Mucosa of rectum (tissue), 2 donors: ENCODE data around the gene SP3.

ENCODE experiments used
- H3K27ac ChIP-seq, 2 donors: one replicate each; pipeline ENCODE4 v1.7.0; 2013; ENCODE audit warnings: inconsistent platforms in 2 of 2, low read depth in 2 of 2, low read length in 2 of 2
- H3K27me3 ChIP-seq, 2 donors: one replicate each; pipeline ENCODE4 v1.7.0; 2013; ENCODE audit warnings: low read length in 2 of 2; ENCODE audit not compliant: control insufficient read depth in 2 of 2, insufficient read depth in 2 of 2
- H3K36me3 ChIP-seq, 2 donors: one replicate each; pipeline ENCODE4 v1.7.0; 2013; ENCODE audit warnings: low read length in 2 of 2; ENCODE audit not compliant: control insufficient read depth in 2 of 2, insufficient read depth in 2 of 2
- H3K4me1 ChIP-seq, 2 donors: one replicate each; pipeline ENCODE4 v1.7.0; 2013; ENCODE audit warnings: low read length in 2 of 2, mild to moderate bottlenecking in 1 of 2; ENCODE audit not compliant: control insufficient read depth in 2 of 2, insufficient read depth in 2 of 2
- H3K4me3 ChIP-seq, 2 donors: one replicate each; pipeline ENCODE4 v1.7.0; 2013; ENCODE audit warnings: low read length in 2 of 2
- H3K9ac ChIP-seq, 2 donors: one replicate each; pipeline ENCODE4 v1.7.0; 2013; ENCODE audit warnings: low read length in 2 of 2, low read depth in 1 of 2, mild to moderate bottlenecking in 1 of 2
- H3K9me3 ChIP-seq, 2 donors: one replicate each; pipeline ENCODE4 v1.7.0; 2013; ENCODE audit warnings: low read length in 2 of 2; ENCODE audit not compliant: control insufficient read depth in 2 of 2
- donor health status: healthy.
- donor health status: Normal muscosa, but diverticular disease.

The SP3 gene

DNA sequence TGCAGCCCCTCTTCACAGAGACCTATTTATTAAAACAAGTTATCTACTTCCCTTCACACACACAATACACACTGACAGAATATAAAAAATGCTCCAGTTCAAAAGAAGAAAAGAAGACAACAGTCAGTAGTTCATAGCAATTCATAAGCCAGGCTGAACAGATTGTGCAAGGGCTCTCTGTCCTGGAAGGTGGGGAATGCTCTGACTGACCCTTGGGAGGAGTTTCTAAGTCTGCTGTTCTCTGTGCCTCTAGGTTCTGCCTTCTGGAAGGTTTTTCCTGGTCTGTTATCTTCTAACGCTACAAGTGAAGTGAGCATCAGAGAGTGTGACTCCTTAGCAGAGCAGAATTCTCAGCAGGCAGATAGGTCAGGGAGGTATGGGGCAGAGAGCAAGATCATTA lies 35.7 kb downstream of the SP3 start:
- no peak overlapping the region for H3K9ac ChIP-seq
- no peaks in the 10 kb centered on the region for H3K9me3 ChIP-seq
- peaks cover 0 to 3% of the 10 kb centered on the region in 2 donors for H3K4me1 ChIP-seq
- H3K27me3 ChIP-seq: no peaks in the 10 kb centered on the region
- H3K4me3 ChIP-seq: no peak overlapping the region
- no peak overlapping the region for H3K27ac ChIP-seq
- H3K36me3 ChIP-seq: peaks cover 0 to 5% of the 10 kb centered on the region in 2 donors

GRCh38 chr2:173926875-173927274 lies 38.3 kb downstream of the SP3 start:
- H3K36me3 ChIP-seq: peaks cover 0 to 2% of the 10 kb centered on the region in 2 donors
- H3K9me3 ChIP-seq: no peaks in the 10 kb centered on the region
- no peak overlapping the region for H3K4me3 ChIP-seq
- H3K9ac ChIP-seq: no peak overlapping the region
- H3K27me3 ChIP-seq: no peaks in the 10 kb centered on the region
- no peak overlapping the region for H3K27ac ChIP-seq
- peaks cover 0 to 3% of the 10 kb centered on the region in 2 donors for H3K4me1 ChIP-seq

- Histone ChIP-seq H3K27ac (no peak overlapping the region), H3K9ac (no peak overlapping the region), H3K4me3 (no peak overlapping the region), H3K36me3 (no peaks in the 10 kb centered on the region), H3K27me3 (no peaks in the 10 kb centered on the region), H3K9me3 (no peaks in the 10 kb centered on the region), H3K4me1 (peaks cover 0 to 3% of the 10 kb centered on the region in 2 donors)
These were observed 40.9 kb downstream of the SP3 start for GRCh38 chr2:173924285-173924684.

- Histone ChIP-seq H3K9ac (no peak overlapping the region), H3K27ac (no peak overlapping the region), H3K4me1 (peaks cover 0 to 3% of the 10 kb centered on the region in 2 donors), H3K27me3 (no peaks in the 10 kb centered on the region), H3K36me3 (peaks cover 8 to 12% of the 10 kb centered on the region in 2 donors), H3K4me3 (no peak overlapping the region), H3K9me3 (no peaks in the 10 kb centered on the region)
These were observed 42.4 kb downstream of the SP3 start for GRCh38 chr2:173922760-173923159.

GRCh38 chr2:173922068-173922467 lies 43.1 kb downstream of the SP3 start:
- Histone ChIP-seq H3K27me3 (no peaks in the 10 kb centered on the region), H3K27ac (no peak overlapping the region), H3K9ac (no peak overlapping the region), H3K9me3 (no peaks in the 10 kb centered on the region), H3K4me3 (no peak overlapping the region), H3K4me1 (peaks cover 0 to 3% of the 10 kb centered on the region in 2 donors), H3K36me3 (peaks cover 11 to 17% of the 10 kb centered on the region in 2 donors)

DNA sequence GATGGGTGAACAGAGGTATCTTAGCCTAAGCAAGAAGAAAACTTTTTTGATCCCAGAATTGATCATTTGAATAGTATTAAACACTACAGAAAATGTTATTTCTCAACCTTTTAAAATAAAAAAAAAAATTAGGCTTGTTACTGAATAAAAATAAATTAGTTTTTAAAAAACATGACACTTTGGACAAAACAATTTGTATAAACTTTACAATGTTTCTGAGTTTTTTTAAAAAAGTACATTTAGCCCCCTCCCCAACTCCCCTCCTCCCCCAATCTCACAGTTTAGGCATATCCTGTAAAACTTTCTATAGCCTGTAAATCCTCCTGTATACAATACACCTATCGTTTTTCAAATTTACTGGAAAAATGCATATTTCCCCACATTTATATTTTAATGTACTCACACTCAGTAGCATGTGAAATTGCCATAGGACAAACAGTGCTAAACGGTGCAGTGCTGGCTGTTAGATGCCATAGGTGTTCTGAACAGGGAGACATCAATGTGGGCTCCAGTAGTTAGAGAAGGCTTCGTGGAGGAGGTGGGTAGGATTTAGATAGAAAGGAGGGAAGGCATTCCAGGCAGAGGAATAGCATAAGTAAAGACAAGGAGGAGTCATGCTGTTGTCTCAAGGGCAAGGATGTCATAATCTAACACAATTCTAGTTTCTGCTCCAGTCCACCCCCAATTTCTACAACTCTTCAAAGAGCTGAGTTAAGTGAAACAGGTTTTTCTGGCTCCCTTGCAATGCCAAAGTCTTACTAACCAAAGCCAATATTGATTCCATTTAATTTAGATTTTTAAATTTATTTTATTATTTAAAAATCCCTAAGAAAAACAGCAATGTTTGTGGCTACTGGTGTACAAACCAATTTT lies 50.9 kb downstream of the SP3 start:
- H3K9ac ChIP-seq: no peak overlapping the region
- no peak overlapping the region for H3K27ac ChIP-seq
- peaks cover 43 to 46% of the 10 kb centered on the region in 2 donors for H3K36me3 ChIP-seq

GRCh38 chr2:173909846-173910245 lies 55.3 kb downstream of the SP3 start:
- Histone ChIP-seq H3K4me3 (no peak overlapping the region), H3K27me3 (no peaks in the 10 kb centered on the region), H3K36me3 (peaks cover 43 to 58% of the 10 kb centered on the region in 2 donors), H3K4me1 (no peaks in the 10 kb centered on the region), H3K9me3 (no peaks in the 10 kb centered on the region), H3K9ac (no peak overlapping the region), H3K27ac (no peak overlapping the region)

More for the DNA sequence above, 50.9 kb downstream of the SP3 start:
- Histone ChIP-seq H3K4me1 (no peaks in the 10 kb centered on the region), H3K4me3 (no peak overlapping the region), H3K9me3 (no peaks in the 10 kb centered on the region), H3K27me3 (no peaks in the 10 kb centered on the region)

- H3K27ac ChIP-seq: no peak overlapping the region
- no peaks in the 10 kb centered on the region for H3K27me3 ChIP-seq
- H3K4me3 ChIP-seq: no peak overlapping the region
- no peak overlapping the region for H3K9ac ChIP-seq
- no peaks in the 10 kb centered on the region for H3K9me3 ChIP-seq
- no peaks in the 10 kb centered on the region for H3K4me1 ChIP-seq
- peaks cover 40 to 44% of the 10 kb centered on the region in 2 donors for H3K36me3 ChIP-seq
These were observed 58.5 kb downstream of the SP3 start for GRCh38 chr2:173906626-173907025.

- Histone ChIP-seq H3K36me3 (peaks cover 23 to 32% of the 10 kb centered on the region in 2 donors), H3K9me3 (no peaks in the 10 kb centered on the region), H3K9ac (no peak overlapping the region), H3K4me1 (no peaks in the 10 kb centered on the region), H3K27ac (no peak overlapping the region), H3K27me3 (no peaks in the 10 kb centered on the region), H3K4me3 (no peak overlapping the region)
These were observed 61.4 kb downstream of the SP3 start for GRCh38 chr2:173903601-173904394.

- Histone ChIP-seq H3K27ac (no peak overlapping the region), H3K36me3 (peaks cover 0 to 4% of the 10 kb centered on the region in 2 donors), H3K4me3 (no peak overlapping the region), H3K4me1 (peaks cover 0 to 3% of the 10 kb centered on the region in 2 donors), H3K9ac (no peak overlapping the region), H3K9me3 (no peaks in the 10 kb centered on the region), H3K27me3 (no peaks in the 10 kb centered on the region)
These were observed 66.2 kb downstream of the SP3 start for GRCh38 chr2:173898996-173899395.
